GM12801 (cell line): Measurements from ENCODE around the gene TMEM178B.

ENCODE experiments used
- CTCF ChIP-seq: IDR thresholded peaks from one replicate; pipeline ENCODE4 v1.5.1; 2011; ENCODE audit warnings: control low read depth; ENCODE audit not compliant: insufficient read length; ENCODE audit errors: extremely low read depth

Gene TMEM178B

GRCh38 chr7:141072548-141073172 is 1.2 kb upstream of the TMEM178B start:
- TF ChIP-seq CTCF = no peak

- TF ChIP-seq CTCF = no peak
Observed at GRCh38 chr7:141073173-141073640, 657 bp upstream of the TMEM178B start.

- no peak for TF ChIP-seq CTCF
Observed at GRCh38 chr7:141074162-141074991, 513 bp downstream of the TMEM178B start.

- TF ChIP-seq CTCF = no peak
Observed at GRCh38 chr7:141074997-141075396, 1.1 kb downstream of the TMEM178B start.

- TF ChIP-seq CTCF = no peak
Observed at GRCh38 chr7:141076377-141076776, 2.5 kb downstream of the TMEM178B start.

- TF ChIP-seq CTCF = no peak
Observed at GRCh38 chr7:141079219-141079618, 5.4 kb downstream of the TMEM178B start.

GRCh38 chr7:141094336-141095070 is 20.6 kb downstream of the TMEM178B start:
- TF ChIP-seq CTCF = no peak
